ENCODE data around the gene RNPC3.

DNA sequence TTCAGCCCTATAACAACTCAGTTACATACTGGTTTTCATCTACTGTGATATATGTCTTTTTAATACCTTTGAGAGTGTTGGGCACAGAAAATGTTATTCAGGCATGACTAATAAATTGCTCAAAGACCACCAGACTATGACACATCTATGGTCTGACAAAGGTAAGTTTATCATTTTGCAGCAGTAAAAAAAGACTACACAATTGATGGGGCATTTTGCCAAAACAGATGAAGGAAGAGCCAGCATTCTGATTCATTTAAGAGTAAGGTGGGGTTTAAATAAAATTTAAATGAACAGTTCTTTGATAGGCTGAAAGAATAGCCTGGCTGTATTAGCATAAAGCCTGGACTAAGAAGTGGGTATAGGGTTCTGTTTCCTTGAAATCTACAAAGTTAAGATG, 8.8 kb upstream of the RNPC3 start:
- TF ChIP-seq, protein P1, sequence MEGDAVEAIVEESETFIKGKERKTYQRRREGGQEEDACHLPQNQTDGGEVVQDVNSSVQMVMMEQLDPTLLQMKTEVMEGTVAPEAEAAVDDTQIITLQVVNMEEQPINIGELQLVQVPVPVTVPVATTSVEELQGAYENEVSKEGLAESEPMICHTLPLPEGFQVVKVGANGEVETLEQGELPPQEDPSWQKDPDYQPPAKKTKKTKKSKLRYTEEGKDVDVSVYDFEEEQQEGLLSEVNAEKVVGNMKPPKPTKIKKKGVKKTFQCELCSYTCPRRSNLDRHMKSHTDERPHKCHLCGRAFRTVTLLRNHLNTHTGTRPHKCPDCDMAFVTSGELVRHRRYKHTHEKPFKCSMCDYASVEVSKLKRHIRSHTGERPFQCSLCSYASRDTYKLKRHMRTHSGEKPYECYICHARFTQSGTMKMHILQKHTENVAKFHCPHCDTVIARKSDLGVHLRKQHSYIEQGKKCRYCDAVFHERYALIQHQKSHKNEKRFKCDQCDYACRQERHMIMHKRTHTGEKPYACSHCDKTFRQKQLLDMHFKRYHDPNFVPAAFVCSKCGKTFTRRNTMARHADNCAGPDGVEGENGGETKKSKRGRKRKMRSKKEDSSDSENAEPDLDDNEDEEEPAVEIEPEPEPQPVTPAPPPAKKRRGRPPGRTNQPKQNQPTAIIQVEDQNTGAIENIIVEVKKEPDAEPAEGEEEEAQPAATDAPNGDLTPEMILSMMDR (IDR thresholded peaks at IDR 0.05) = no peak
- no peak for TF ChIP-seq TCF7L2 (IDR thresholded peaks at IDR 0.05; ENCODE audit: low read depth, low read length)

All from Panc1 (cell line).